ENCODE data around the gene DNALI1.
"Not testable (repeated sequence)": the region's sequence is repeated elsewhere in the genome, so short reads cannot be mapped to it uniquely, and the experiment has no call there.

DNALI1 gene

GRCh38 chr1:37556712-37557196 lies at the start of gene DNALI1:
TSS of gene DNALI1 (plus strand) at chr1:37556940. CDS start at chr1:37556995, 55 bp downstream.
- peak; percentile 52 for DNase-seq (ENCODE audit: low read depth, low spot score)

- no peak for DNase-seq (ENCODE audit: low read depth, low spot score)
These were observed 47.6 kb upstream of the DNALI1 start for GRCh38 chr1:37509181-37509580.

GRCh38 chr1:37513795-37514349 lies 42.9 kb upstream of the DNALI1 start:
- DNase-seq (ENCODE audit: low read depth, low spot score) = no peak

GRCh38 chr1:37514350-37515184 lies 42.2 kb upstream of the DNALI1 start, which contains the start of gene MEAF6:
TSS of gene MEAF6 (minus strand) at chr1:37514766. CDS start at chr1:37514746, 20 bp downstream.
- DNase-seq (ENCODE audit: low read depth, low spot score) = peak; percentile 59

GRCh38 chr1:37515185-37516034 lies 41.3 kb upstream of the DNALI1 start:
- DNase-seq (ENCODE audit: low read depth, low spot score) = no peak

GRCh38 chr1:37517569-37517968 lies 39.2 kb upstream of the DNALI1 start:
- DNase-seq (ENCODE audit: low read depth, low spot score) = no peak

GRCh38 chr1:37518241-37518640 lies 38.5 kb upstream of the DNALI1 start:
- not testable (repeated sequence) for DNase-seq (ENCODE audit: low read depth, low spot score)

GRCh38 chr1:37518929-37519328 lies 37.8 kb upstream of the DNALI1 start:
- not testable (repeated sequence) for DNase-seq (ENCODE audit: low read depth, low spot score)

GRCh38 chr1:37519613-37520012 lies 37.1 kb upstream of the DNALI1 start:
- no peak for DNase-seq (ENCODE audit: low read depth, low spot score)

- DNase-seq (ENCODE audit: low read depth, low spot score) = not testable (repeated sequence)
These were observed 26.9 kb upstream of the DNALI1 start for GRCh38 chr1:37529888-37530287.

- DNase-seq (ENCODE audit: low read depth, low spot score) = not testable (repeated sequence)
These were observed 24.2 kb upstream of the DNALI1 start for GRCh38 chr1:37532418-37533156.

- DNase-seq (ENCODE audit: low read depth, low spot score) = no peak
These were observed 23.2 kb upstream of the DNALI1 start for GRCh38 chr1:37533317-37534093.

GRCh38 chr1:37537378-37537777 lies 19.4 kb upstream of the DNALI1 start:
- no peak for DNase-seq (ENCODE audit: low read depth, low spot score)

GRCh38 chr1:37539154-37539553 lies 17.6 kb upstream of the DNALI1 start:
- not testable (repeated sequence) for DNase-seq (ENCODE audit: low read depth, low spot score)

GRCh38 chr1:37540036-37540785 lies 16.5 kb upstream of the DNALI1 start:
- no peak for DNase-seq (ENCODE audit: low read depth, low spot score)

- no peak for DNase-seq (ENCODE audit: low read depth, low spot score)
These were observed 12.2 kb upstream of the DNALI1 start for GRCh38 chr1:37544530-37544929.

- DNase-seq (ENCODE audit: low read depth, low spot score) = no peak
These were observed 11.7 kb upstream of the DNALI1 start for GRCh38 chr1:37545019-37545418.

- DNase-seq (ENCODE audit: low read depth, low spot score) = no peak
These were observed 7.4 kb upstream of the DNALI1 start for GRCh38 chr1:37549341-37549740.

- DNase-seq (ENCODE audit: low read depth, low spot score) = no peak
These were observed 3.2 kb upstream of the DNALI1 start for GRCh38 chr1:37553598-37553926.
